Measurements from ENCODE around the gene STPG2.

- no peak for TF ChIP-seq CTCF (conservative IDR thresholded peaks at IDR 0.05 in 1 of 2, IDR thresholded peaks at IDR 0.05 in 1 of 2; ENCODE audit: extremely low read depth in 1 of 2, insufficient read depth in 1 of 2, low read depth in 1 of 2, low read length in 2 of 2)
- no peak for TF ChIP-seq EZH2 (IDR thresholded peaks at IDR 0.05; ENCODE audit: borderline replicate concordance, low read length)
Measured at GRCh38 chr4:97627750-97628149, 515.5 kb downstream of the STPG2 start.
